Hematopoietic multipotent progenitor cell treated with erythropoietin and hydrocortisone succinate and interleukin-3 and kit ligand, for 6 days (in vitro differentiated cells): ENCODE data around the gene UXS1.

Source experiments
- DNase-seq: peaks from one replicate; pipeline ENCODE4 v3.0.0-alpha.2; 2015

The UXS1 gene

DNA sequence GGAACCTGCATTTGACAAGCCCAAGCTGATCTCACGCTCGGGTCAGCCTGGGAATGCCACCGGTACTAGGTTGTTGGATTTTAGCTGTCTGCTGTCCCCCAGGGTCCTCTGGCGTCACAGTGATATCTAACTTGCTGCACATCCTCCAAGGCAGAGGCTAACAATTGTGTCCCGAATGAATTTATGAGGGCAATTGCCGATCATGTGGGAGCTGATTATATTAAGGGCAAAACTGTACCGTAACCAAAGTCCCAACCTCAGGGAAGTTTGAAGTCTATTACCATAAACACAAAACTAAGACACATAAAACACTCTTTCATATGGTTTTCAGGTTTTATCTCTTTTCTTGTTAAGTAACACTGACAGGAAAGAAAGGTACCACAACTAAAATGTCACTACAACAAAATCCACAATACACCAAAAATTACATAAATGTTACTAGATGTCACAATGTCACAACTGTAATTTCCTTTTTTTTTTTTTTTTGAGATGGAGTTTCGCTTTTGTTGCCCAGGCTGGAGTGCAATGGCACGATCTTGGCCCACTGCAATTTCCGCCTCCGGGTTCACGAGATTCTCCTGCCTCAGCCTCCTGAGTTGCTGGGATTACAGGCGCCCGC is 6.7 kb downstream of the UXS1 start:
- no peak for DNase-seq

DNA sequence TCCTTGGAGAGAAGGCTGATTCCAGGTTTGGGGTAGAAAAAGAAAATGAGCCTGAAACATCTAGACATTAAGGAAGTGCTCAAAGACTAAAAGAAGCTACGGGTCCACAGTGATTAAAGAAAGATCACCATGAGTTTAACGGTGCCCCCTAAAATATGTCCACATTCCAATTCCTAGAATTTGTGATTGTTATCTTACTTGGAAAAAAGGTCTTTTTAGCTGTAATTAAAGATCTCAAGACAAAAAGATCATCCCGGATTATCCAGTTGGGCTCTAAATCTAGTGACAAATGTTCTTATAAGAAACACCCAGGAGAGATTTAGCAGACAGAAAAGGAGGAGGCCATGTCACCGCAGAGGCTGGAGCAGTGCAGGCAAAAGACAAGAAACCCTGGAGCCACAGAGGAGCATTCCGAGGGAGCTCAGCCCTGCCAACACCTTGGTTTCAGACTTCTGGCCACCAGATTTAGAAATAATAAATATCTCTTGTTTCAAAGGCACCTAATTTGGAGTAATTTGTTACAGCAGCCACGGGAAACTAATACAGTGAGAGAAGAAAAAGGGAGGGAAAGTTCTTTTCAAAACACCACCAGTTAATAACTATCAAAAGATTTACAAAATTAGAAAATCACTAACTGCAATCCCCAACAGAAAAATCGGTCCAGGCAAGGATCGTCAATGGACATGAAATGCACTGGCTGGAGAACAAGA is 8.5 kb downstream of the UXS1 start:
- no peak for DNase-seq

- no peak for DNase-seq
Observed at GRCh38 chr2:106184857-106185256, 9.2 kb downstream of the UXS1 start.

DNA sequence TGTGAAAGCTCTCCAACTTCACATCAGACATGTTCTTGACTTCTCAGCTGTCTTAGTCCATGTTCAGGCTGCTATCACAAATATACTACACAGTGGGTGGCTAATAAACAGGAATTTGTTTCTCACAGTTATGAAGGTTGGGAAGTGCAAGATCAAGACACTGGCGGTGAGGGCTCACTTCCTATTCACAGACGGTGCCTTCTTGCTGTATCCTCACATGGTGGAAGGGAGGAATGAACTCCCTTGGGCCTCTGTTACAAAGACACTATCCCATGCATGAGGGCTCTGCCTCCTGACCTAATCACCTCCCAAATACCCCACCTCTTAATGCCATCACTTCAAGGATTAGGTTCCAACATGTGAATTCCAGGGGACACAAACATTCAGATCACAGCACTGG is 9.7 kb downstream of the UXS1 start:
- peak; percentile 10 for DNase-seq

DNA sequence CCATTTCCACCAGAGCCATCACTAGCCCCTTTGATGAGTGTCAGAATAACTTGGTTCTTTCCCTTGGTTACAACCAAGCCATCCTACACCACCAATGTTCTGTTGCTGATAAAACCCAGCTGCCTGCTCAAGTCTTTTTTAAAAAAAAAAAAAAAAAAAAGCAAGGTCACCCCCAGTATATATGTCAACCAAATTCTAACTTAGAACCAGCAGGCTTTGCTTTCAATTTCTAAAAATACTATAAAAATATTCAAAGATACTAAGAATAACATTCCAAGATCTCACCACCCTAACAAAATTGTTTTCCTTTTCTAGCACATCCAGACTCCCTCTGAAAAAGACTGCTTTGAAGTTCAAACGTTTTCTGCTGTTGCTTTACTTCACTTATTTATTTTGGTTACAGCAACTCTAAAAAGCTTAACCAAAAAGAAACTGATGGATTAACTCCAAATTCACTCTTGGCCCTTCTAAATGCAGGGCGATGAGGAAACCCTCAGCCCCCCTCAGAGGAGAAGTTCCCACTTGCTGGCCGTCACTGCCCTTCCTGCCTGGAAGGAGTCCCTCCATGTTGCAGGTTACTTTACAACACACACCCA is 10.9 kb downstream of the UXS1 start:
- peak; percentile 77 for DNase-seq

- DNase-seq, result no peak
Observed at GRCh38 chr2:106181064-106181463, 13.0 kb downstream of the UXS1 start.

GRCh38 chr2:106180602-106181001 is 13.5 kb downstream of the UXS1 start:
- no peak for DNase-seq

- DNase-seq, result peak; percentile 79
Observed at GRCh38 chr2:106178716-106179115, 15.4 kb downstream of the UXS1 start.

GRCh38 chr2:106177581-106177980 is 16.5 kb downstream of the UXS1 start:
- no peak for DNase-seq

- DNase-seq, result peak; percentile 59
Observed at GRCh38 chr2:106176446-106177099, 17.5 kb downstream of the UXS1 start.

- no peak for DNase-seq
Observed at GRCh38 chr2:106175086-106175850, 18.8 kb downstream of the UXS1 start.

- DNase-seq, result no peak
Observed at GRCh38 chr2:106174056-106174455, 20.0 kb downstream of the UXS1 start.

DNA sequence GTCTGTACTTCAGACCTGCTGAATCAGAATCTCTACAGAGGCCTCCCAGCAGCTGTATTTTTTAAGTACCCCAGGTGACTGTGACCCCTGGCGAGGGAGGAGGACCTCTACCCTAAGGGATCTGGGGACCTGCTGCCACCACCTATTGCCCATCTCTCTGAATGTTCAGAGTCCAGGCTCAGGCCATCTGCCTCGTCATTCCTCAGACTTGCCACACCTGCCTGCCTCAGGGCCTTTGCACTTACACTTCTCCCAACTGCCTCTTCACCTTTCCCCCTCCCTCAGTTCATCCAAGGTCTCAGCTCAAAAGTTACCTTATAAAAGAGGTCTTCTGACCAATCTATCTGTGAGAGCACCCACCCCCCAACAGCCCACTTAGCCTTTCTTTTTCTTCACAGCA is 21.5 kb downstream of the UXS1 start:
- DNase-seq, result no peak

DNA sequence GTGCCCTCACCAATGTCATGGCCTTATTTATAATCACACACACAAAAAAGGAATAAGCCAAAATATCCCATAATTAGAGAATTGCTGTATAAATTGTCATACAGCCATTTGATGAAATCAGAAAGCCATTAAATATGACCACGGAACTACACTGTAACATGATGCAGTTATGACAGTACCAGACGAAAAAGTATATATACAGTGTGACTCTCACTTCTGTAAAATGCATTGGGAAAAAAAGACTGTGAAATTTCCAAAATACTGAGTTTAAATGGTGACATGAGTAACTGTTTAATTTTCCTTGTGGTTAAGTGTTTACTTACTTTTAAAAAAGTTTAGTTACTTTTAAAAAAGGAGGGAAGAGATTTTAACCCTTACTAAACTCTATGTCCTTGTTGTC is 25.4 kb downstream of the UXS1 start:
- DNase-seq, result no peak

DNA sequence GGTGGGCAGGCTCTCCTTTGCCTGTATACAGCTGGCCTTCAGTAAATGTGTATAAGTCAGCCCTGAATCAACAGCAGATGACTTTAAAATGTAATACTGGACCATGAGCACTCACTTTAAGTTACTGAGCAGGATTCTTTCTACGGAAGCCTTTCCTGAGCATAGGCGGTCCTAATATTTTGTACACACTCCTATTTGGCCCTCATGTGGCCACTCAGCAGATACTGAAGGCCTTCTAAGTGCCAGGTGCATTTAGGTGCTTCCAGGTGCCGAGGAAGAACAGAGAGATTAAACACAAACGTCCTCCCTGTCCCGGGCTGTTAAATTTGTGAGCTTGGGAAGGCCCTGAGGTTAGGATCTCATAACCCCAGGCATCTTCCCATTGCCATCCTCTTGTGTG is 27.0 kb downstream of the UXS1 start:
- DNase-seq, result no peak

DNA sequence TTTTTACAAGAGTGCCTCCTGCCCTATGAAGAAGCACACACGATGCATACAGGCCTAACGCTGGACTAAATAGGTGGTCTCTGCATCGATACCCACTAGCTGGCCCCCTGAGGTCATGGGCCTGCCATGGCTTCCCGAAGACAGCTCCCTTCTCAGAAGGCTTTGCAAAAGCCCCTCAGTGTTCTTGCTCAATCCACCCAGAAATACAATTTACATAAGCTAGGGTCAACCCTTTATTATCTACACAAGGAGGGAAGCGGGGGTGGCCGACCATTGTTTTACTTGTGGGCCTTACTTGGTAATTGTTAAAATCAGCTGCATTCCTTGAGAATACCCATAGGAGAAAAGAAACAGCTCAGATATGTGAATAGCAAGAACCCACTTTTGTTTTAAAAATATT is 28.5 kb downstream of the UXS1 start:
- DNase-seq, result no peak

DNA sequence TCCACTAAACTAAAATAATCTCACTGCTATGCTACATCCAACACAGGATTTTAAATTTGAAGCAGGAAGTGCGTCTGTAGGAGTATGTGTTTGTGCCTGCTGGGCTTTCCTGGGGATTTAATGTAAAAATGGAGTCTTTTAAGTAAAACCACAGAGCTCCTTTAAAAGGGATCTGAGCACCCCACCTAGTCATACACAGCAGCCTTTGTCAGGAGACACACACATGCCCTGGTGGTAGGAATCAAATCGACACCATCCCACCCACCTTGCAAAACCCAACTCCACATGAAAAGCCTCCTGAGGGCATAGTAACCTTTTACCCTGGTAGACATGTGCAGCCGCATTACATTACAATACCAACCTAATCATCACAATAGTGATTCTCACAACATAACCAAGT is 29.1 kb downstream of the UXS1 start:
- DNase-seq, result no peak

GRCh38 chr2:106163948-106164545 is 30.1 kb downstream of the UXS1 start:
- DNase-seq, result no peak

DNA sequence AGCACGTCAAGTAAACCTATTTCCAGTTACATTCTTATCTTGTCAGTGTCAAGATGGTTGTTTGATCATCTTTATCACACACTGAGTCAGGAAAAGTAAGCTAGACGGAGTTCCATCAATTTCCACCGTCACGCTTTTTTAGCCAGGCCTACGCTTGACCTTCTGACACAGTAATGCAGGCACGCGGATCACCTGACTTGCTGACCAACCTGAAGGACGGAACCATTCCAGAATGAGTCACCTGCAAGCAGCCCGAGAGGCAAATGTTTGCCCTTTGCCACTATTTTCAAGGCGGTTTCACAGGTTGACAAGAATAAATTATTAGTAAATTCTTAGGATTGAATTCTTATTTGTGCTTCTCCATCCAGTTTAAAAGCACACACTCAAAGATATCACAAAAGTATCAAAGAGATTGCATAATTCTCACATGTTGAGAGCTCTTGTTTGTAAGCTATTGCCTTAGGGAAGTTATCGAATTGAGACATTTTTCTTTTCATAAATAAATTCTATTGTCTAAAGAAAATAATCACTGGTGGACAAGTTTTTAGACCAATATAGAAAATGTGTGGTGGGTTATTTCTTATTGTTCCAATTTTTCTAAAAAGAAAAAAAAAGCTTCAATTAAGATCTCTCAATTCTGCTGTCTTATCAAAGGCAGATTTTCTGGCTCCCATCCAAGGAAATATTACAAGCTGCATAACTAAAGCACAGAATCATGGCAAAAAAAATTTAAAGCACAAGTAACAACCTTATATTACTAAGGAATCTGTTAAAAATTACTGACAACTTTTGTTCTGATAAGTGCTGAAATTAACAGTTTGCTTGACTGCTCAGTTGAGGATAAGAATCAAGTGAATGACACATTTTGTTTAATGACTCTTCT is 31.9 kb downstream of the UXS1 start:
- DNase-seq, result peak; percentile 71

DNA sequence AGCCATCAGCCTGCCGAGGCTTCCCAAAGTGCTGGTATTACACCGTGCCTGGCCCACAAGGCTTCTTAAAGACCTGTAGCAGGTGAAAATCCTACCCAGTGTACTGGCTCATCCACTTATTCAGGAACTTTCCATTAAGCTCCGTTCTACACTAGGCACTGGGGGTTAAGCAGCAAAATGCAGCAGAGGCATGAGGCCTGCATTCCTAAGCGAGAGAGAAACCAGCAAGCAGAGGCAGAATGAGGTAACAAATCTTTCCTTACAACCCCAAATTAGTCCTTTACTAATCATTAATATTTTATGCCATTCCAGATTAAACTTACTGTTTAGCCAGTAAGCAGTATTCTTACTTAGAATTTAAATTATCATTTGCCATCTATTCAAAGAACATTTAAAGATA is 32.8 kb downstream of the UXS1 start:
- DNase-seq, result no peak

- DNase-seq, result peak; percentile 46
Observed at GRCh38 chr2:106160786-106161261, 33.3 kb downstream of the UXS1 start.
